ENCODE results near the gene C1S. TPM values are rescaled to one million over a fixed set of nuclear protein-coding genes. Genes with fewer than 3 reads are reported as not detected.
"Not testable (repeated sequence)": the region's sequence is repeated elsewhere in the genome, so short reads cannot be mapped to it uniquely, and the experiment has no call there.

C1S gene
- total RNA-seq, 1 donor from 2014 or later, result 5.8 TPM

- Mint-ChIP-seq H3K27me3 (ENCODE audit: unreplicated experiment) (peaks cover 5% of the 10 kb centered on the region), H3K4me1 (ENCODE audit: unreplicated experiment) (peaks cover 19% of the 10 kb centered on the region), H3K9me3 (ENCODE audit: unreplicated experiment) (no peaks in the 10 kb centered on the region), H3K36me3 (ENCODE audit: low read depth, unreplicated experiment) (no peaks in the 10 kb centered on the region), H3K27ac (ENCODE audit: unreplicated experiment) (no peak overlapping the region), H3K4me3 (ENCODE audit: unreplicated experiment) (no peak overlapping the region)
- TF ChIP-seq CTCF (IDR thresholded peaks at IDR 0.05; ENCODE audit: unreplicated experiment), result no peak
- DNase-seq (ENCODE audit: low spot score), result no peak
Measured at GRCh38 chr12:7045913-7046312, 14.6 kb upstream of the C1S start.

GRCh38 chr12:7046383-7047105 lies 14.0 kb upstream of the C1S start:
- DNase-seq (ENCODE audit: low spot score), result no peak
- Mint-ChIP-seq H3K9me3 (ENCODE audit: unreplicated experiment) (no peaks in the 10 kb centered on the region), H3K4me1 (ENCODE audit: unreplicated experiment) (peaks cover 19% of the 10 kb centered on the region), H3K27me3 (ENCODE audit: unreplicated experiment) (peaks cover 5% of the 10 kb centered on the region), H3K4me3 (ENCODE audit: unreplicated experiment) (no peak overlapping the region), H3K36me3 (ENCODE audit: low read depth, unreplicated experiment) (no peaks in the 10 kb centered on the region), H3K27ac (ENCODE audit: unreplicated experiment) (no peak overlapping the region)
- TF ChIP-seq CTCF (IDR thresholded peaks at IDR 0.05; ENCODE audit: unreplicated experiment), result no peak

GRCh38 chr12:7047306-7047705 lies 13.2 kb upstream of the C1S start:
- H3K9me3 Mint-ChIP-seq (ENCODE audit: unreplicated experiment), result no peaks in the 10 kb centered on the region
- H3K27ac Mint-ChIP-seq (ENCODE audit: unreplicated experiment), result no peak overlapping the region
- peaks cover 19% of the 10 kb centered on the region for H3K4me1 Mint-ChIP-seq (ENCODE audit: unreplicated experiment)
- no peak for TF ChIP-seq CTCF (IDR thresholded peaks at IDR 0.05; ENCODE audit: unreplicated experiment)
- DNase-seq (ENCODE audit: low spot score), result no peak
- no peaks in the 10 kb centered on the region for H3K36me3 Mint-ChIP-seq (ENCODE audit: low read depth, unreplicated experiment)
- H3K4me3 Mint-ChIP-seq (ENCODE audit: unreplicated experiment), result no peak overlapping the region
- peaks cover 5% of the 10 kb centered on the region for H3K27me3 Mint-ChIP-seq (ENCODE audit: unreplicated experiment)

GRCh38 chr12:7049445-7049951 lies 11.0 kb upstream of the C1S start:
- H3K9me3 Mint-ChIP-seq (ENCODE audit: unreplicated experiment); H3K27me3 Mint-ChIP-seq (ENCODE audit: unreplicated experiment); H3K27ac Mint-ChIP-seq (ENCODE audit: unreplicated experiment); H3K4me3 Mint-ChIP-seq (ENCODE audit: unreplicated experiment); DNase-seq (ENCODE audit: low spot score); H3K36me3 Mint-ChIP-seq (ENCODE audit: low read depth, unreplicated experiment): not testable (repeated sequence)
- H3K4me1 Mint-ChIP-seq (ENCODE audit: unreplicated experiment), result peaks cover 19% of the 10 kb centered on the region

- not testable (repeated sequence) for H3K36me3 Mint-ChIP-seq (ENCODE audit: low read depth, unreplicated experiment); H3K27ac Mint-ChIP-seq (ENCODE audit: unreplicated experiment); DNase-seq (ENCODE audit: low spot score); H3K4me3 Mint-ChIP-seq (ENCODE audit: unreplicated experiment); H3K27me3 Mint-ChIP-seq (ENCODE audit: unreplicated experiment); H3K9me3 Mint-ChIP-seq (ENCODE audit: unreplicated experiment)
- peaks cover 19% of the 10 kb centered on the region for H3K4me1 Mint-ChIP-seq (ENCODE audit: unreplicated experiment)
Measured at GRCh38 chr12:7049973-7050372, 10.5 kb upstream of the C1S start.

- TF ChIP-seq CTCF (IDR thresholded peaks at IDR 0.05; ENCODE audit: unreplicated experiment), result no peak
- Mint-ChIP-seq H3K27ac (ENCODE audit: unreplicated experiment) (no peak overlapping the region), H3K4me1 (ENCODE audit: unreplicated experiment) (no peaks in the 10 kb centered on the region), H3K36me3 (ENCODE audit: low read depth, unreplicated experiment) (no peaks in the 10 kb centered on the region), H3K27me3 (ENCODE audit: unreplicated experiment) (peaks cover 7% of the 10 kb centered on the region), H3K9me3 (ENCODE audit: unreplicated experiment) (no peaks in the 10 kb centered on the region), H3K4me3 (ENCODE audit: unreplicated experiment) (no peak overlapping the region)
- DNase-seq (ENCODE audit: low spot score), result no peak
Measured at GRCh38 chr12:7054925-7055324, 5.6 kb upstream of the C1S start.

GRCh38 chr12:7055736-7056135 lies 4.8 kb upstream of the C1S start:
- not testable (repeated sequence) for DNase-seq (ENCODE audit: low spot score); H3K27me3 Mint-ChIP-seq (ENCODE audit: unreplicated experiment); H3K4me1 Mint-ChIP-seq (ENCODE audit: unreplicated experiment); H3K27ac Mint-ChIP-seq (ENCODE audit: unreplicated experiment); H3K4me3 Mint-ChIP-seq (ENCODE audit: unreplicated experiment); H3K9me3 Mint-ChIP-seq (ENCODE audit: unreplicated experiment); H3K36me3 Mint-ChIP-seq (ENCODE audit: low read depth, unreplicated experiment)

Data from endothelial cell (in vitro differentiated cells).